Mucosa of descending colon (tissue), 3 donors: Measurements from ENCODE around the gene HPS1. TPM values are rescaled to one million over a fixed set of nuclear protein-coding genes. Genes with fewer than 3 reads are reported as not detected.

ENCODE experiments used
- ATAC-seq: fragments of 200-7000 bp; cut with Tn5 transposase; one replicate; pipeline ENCODE4 v1.9.1; 2020; ENCODE audit warnings: mild to moderate bottlenecking, moderate library complexity
- DNase-seq, 3 donors: peaks; one replicate each; pipeline ENCODE4 v3.0.0-alpha.2; 2020
- H3K36me3 ChIP-seq: fragments of 200-600 bp; one replicate; pipeline ENCODE4 v1.8.0; 2021; ENCODE audit warnings: low read depth, mild to moderate bottlenecking
- H3K4me1 ChIP-seq: fragments of 200-600 bp; one replicate; pipeline ENCODE4 v1.8.0; 2021; ENCODE audit warnings: low read depth, mild to moderate bottlenecking
- H3K4me3 ChIP-seq: fragments of 200-600 bp; one replicate; pipeline ENCODE4 v1.8.0; 2021; ENCODE audit warnings: mild to moderate bottlenecking
- H3K9me3 ChIP-seq: fragments of 200-600 bp; one replicate; pipeline ENCODE4 v1.8.0; 2021; ENCODE audit warnings: mild to moderate bottlenecking
- intact Hi-C, 2 donors: fragments of 100-400 bp; cut with DNase I in 1 of 2; cut with micrococcal nuclease in 1 of 2; formaldehyde crosslinking; loops; one replicate each; pipeline versions ENCODE4 v1.11.0 to v1.11.1; 2022; cut with DNase I, micrococcal nuclease
- total RNA-seq, 3 donors: library from RNA; stranded (reverse); fragmentation: NEBNext Ultra II Directional in 2 of 3; extraction: Animal tissue kit (Norgen Biotek cat#: 25700) in 2 of 3; gene quantifications; one replicate each; pipeline versions ENCODE4 v1.2.1 to v1.2.4, GENCODE V29; 2021 to 2023
- TF ChIP-seq, protein P1 (sequence below): fragments of 200-600 bp; IDR thresholded peaks from one replicate; pipeline ENCODE4 v1.8.0; 2022; ENCODE audit warnings: antibody characterized with exemption, mild to moderate bottlenecking
- donor health status: DM: no; HTN: no; CAD: no; lungs with moderate emphysema.
- donor health status: DM: no; HTN: no; CAD: no.
- donor health status: DM: no; HTN: yes; CAD: no.

HPS1 gene
- total RNA-seq, 3 donors from 2014 or later, result 80.9 to 101 (median 85.4) TPM

DNA sequence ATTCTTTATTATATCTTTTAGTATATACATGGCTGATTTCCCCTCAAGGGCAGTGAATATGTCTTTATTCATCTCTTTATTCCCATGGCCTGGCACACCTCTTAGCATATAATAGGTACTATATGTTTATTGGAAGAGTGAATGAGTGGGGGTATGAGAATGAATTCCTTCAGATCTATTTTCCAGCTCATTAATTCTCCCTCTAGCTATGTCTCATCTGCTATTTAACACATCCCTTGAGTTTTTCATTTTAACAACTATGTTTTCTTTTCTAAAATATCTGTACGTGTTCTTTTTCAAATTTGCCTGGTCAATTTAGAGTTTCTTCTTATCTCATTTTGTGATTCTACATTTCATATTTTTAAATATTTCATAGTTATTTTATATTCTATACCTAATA, 14.4 kb downstream of the HPS1 start:
- intact Hi-C loops, result no loop called here
- TF ChIP-seq, protein P1, sequence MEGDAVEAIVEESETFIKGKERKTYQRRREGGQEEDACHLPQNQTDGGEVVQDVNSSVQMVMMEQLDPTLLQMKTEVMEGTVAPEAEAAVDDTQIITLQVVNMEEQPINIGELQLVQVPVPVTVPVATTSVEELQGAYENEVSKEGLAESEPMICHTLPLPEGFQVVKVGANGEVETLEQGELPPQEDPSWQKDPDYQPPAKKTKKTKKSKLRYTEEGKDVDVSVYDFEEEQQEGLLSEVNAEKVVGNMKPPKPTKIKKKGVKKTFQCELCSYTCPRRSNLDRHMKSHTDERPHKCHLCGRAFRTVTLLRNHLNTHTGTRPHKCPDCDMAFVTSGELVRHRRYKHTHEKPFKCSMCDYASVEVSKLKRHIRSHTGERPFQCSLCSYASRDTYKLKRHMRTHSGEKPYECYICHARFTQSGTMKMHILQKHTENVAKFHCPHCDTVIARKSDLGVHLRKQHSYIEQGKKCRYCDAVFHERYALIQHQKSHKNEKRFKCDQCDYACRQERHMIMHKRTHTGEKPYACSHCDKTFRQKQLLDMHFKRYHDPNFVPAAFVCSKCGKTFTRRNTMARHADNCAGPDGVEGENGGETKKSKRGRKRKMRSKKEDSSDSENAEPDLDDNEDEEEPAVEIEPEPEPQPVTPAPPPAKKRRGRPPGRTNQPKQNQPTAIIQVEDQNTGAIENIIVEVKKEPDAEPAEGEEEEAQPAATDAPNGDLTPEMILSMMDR, result no peak
- no peaks in the 10 kb centered on the region for H3K36me3 ChIP-seq
- no peaks in the 10 kb centered on the region for H3K9me3 ChIP-seq
- H3K4me1 ChIP-seq, result no peaks in the 10 kb centered on the region
- ATAC-seq (no peak), DNase-seq (no peak)
- H3K4me3 ChIP-seq, result no peak overlapping the region

DNA sequence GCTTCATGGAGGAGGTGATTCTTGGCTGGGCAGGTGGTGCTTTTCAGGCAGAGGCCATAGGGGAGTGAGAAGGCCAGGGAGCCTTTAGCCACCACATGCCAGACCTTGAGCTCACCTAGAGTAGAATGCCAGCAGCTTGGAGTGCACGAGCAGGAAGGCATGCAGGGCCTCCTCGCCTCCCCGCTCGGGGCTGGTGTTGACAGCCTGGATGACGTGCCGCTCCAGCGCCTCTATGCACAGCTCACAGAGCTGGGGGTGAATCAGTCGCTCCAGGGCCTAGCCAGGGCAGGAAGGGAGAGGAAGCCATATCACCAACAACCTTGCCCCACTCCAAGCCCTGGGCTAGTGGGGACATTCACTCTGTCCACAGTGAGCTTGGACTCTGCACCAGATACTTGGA, 15.7 kb downstream of the HPS1 start:
- intact Hi-C loops, result no loop called here
- no peaks in the 10 kb centered on the region for H3K36me3 ChIP-seq
- no peak overlapping the region for H3K4me3 ChIP-seq
- TF ChIP-seq, protein P1, result no peak
- ATAC-seq (no peak), DNase-seq (no peak)
- H3K9me3 ChIP-seq, result no peaks in the 10 kb centered on the region
- no peaks in the 10 kb centered on the region for H3K4me1 ChIP-seq

DNA sequence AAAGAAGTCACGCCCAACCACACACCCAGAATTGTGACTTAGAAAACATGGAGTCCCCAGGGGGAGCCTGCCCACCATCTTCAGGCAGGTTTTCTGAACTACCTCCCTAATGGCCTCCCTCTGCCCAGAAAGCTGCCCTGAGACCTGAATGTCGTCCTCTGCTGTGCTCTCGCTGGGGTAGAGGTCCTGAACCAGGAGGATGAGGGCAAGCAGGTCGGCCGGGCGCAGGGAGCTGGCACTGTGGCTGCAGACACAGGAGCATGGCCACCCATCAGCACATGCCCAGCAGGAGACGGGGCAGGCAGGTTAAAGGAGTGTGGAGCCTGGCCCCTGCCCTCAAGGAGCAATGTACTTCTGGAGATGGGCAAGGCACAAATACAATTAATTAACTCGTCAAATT, 16.3 kb downstream of the HPS1 start:
- TF ChIP-seq, protein P1, result no peak

DNA sequence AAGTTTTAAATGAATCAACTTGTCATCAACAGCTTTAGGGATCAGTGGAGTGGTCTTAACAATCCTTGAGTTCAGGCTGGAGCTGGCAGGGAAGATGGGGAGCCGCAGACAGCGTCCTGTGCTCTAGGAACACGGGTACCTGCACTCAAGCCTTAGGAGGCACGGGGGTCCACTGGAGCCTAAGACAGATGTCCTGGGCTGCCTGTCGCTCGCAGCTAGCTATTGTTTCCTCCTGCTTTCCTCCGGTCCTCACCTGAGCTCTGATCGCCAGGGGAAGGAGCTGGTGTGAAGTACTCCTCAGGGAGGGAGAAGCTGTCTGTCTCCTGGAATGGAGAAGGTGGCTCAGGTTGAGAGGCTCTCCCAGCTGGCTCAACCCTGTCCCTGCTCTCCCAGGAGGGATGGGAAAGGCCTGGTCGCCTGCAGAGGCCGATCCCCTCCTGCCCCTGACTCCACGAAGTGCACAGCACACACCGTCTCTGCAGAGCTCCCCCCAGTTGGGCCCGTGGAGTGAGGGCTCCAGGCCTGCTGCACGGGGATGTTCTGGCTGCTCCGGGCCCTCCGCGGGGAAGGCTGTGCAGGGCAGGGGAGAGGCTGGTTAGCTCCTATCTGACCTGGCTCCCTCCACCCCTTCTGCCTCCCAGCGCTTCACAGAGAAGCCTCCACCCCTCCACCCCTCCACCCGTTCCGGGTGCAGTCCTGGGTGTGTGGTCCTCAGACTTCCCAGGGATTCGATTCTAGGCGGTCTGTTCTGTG, 17.2 kb downstream of the HPS1 start:
- Histone ChIP-seq H3K4me3 (no peak overlapping the region), H3K9me3 (no peaks in the 10 kb centered on the region), H3K4me1 (no peaks in the 10 kb centered on the region), H3K36me3 (no peaks in the 10 kb centered on the region)
- intact Hi-C loops, result no loop called here
- no peak for DNase-seq
- no peak for ATAC-seq
- TF ChIP-seq, protein P1, result no peak

More for the DNA sequence above, 16.3 kb downstream of the HPS1 start:
- intact Hi-C loops, result no loop called here
- no peaks in the 10 kb centered on the region for H3K36me3 ChIP-seq
- H3K9me3 ChIP-seq, result no peaks in the 10 kb centered on the region
- no peak for DNase-seq
- ATAC-seq, result no peak
- no peaks in the 10 kb centered on the region for H3K4me1 ChIP-seq
- no peak overlapping the region for H3K4me3 ChIP-seq

DNA sequence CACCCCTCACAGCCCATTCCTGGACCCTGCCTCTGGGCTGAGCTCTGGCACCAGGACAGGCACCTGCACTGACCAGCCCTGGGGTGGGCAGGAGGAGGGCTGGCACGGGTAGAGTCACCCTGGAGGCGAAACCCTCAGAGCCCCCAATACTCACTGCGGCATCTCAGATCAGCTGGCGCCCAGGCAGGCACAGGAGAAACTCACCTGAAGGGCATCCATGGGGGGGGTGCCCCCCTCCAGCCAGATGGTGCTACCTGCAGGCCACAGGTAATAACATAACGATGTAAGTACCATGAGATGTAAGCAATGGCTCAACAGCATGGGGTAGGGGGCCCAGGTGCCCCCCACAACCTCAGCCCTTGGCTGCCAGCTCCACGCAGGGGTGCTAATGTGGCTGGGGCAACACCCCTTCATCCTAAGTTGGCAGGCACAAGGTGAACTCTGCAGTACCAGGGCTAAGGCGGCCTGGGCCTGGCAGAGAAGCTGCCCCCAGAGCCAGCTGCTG, 19.7 kb downstream of the HPS1 start:
- intact Hi-C loops, result no loop called here
- TF ChIP-seq, protein P1, result no peak
- no peaks in the 10 kb centered on the region for H3K4me1 ChIP-seq
- H3K9me3 ChIP-seq, result no peaks in the 10 kb centered on the region
- no peak for ATAC-seq
- no peak overlapping the region for H3K4me3 ChIP-seq
- no peaks in the 10 kb centered on the region for H3K36me3 ChIP-seq
- no peak for DNase-seq
